ENCODE results near the gene ARL8B.

GRCh38 chr3:5115506-5116162 lies 6.5 kb upstream of the ARL8B start:
- TF ChIP-seq CTCF (conservative IDR thresholded peaks at IDR 0.05 in 1 of 2, IDR thresholded peaks at IDR 0.05 in 1 of 2; ENCODE audit: low read depth in 1 of 2, low read length in 2 of 2) (no peak), EZH2 (IDR thresholded peaks at IDR 0.05; ENCODE audit: low read length, missing control alignments) (no peak)

Data from fibroblast of lung (primary cell).